ENCODE measurements around the gene SPDYE4.

DNA sequence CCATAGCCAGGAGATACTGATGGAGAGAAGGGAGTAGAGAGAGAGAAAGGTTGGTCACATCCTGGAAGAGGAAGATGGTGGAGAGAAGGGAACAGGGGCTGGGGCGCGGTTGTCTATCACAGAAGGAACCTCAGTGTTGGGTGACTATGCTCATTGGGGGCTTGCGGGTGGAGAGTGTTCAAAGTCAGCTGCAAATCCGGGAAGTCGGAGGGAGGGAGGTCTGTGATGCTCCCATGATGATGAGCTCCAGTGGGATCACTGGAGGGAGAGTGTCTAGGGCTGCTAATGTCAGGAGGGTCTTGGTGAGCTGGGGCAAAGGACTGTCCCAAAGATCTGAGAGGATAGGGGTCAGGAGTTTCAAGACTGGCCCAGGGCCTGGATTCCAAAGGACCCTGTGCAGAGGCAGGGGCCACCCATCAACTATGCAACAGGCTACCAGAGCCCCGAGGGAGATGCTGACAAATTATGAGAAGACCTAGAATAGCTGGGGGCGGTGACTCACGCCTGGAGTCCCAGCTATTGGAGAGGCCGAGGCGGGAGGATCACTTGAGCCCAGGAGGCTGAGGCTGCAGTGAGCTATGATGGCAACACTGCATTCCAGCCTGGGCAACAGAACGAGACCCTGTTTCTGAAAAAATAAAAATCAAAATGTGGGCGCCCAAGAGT, 2.6 kb downstream of the SPDYE4 start:
- TF ChIP-seq, protein P1, sequence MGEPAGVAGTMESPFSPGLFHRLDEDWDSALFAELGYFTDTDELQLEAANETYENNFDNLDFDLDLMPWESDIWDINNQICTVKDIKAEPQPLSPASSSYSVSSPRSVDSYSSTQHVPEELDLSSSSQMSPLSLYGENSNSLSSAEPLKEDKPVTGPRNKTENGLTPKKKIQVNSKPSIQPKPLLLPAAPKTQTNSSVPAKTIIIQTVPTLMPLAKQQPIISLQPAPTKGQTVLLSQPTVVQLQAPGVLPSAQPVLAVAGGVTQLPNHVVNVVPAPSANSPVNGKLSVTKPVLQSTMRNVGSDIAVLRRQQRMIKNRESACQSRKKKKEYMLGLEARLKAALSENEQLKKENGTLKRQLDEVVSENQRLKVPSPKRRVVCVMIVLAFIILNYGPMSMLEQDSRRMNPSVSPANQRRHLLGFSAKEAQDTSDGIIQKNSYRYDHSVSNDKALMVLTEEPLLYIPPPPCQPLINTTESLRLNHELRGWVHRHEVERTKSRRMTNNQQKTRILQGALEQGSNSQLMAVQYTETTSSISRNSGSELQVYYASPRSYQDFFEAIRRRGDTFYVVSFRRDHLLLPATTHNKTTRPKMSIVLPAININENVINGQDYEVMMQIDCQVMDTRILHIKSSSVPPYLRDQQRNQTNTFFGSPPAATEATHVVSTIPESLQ (CRISPR knock-in tag; IDR thresholded peaks at IDR 0.05): no peak
- TF ChIP-seq CTCF (IDR thresholded peaks at IDR 0.05) (no peak), JUN (CRISPR knock-in tag; IDR thresholded peaks at IDR 0.05) (no peak), USF2 (CRISPR knock-in tag; IDR thresholded peaks at IDR 0.05) (no peak)
- TF ChIP-seq, protein P2, sequence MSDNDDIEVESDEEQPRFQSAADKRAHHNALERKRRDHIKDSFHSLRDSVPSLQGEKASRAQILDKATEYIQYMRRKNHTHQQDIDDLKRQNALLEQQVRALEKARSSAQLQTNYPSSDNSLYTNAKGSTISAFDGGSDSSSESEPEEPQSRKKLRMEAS (CRISPR knock-in tag; IDR thresholded peaks at IDR 0.05): no peak

Measured in WTC11 (cell line).